ENCODE measurements around the gene NDUFB7. TPM values are rescaled to one million over a fixed set of nuclear protein-coding genes. Genes with fewer than 3 reads are reported as not detected.

NDUFB7 gene
- total and polyA plus RNA-seq, 2 experiments from 2014 or later: 289 to 463 TPM

- TF ChIP-seq CTCF (conservative IDR thresholded peaks at IDR 0.05; ENCODE audit: low read depth in 2 of 2) (no peak), POLR2AphosphoS5 (IDR thresholded peaks at IDR 0.05; ENCODE audit: low read depth) (no peak), ZNF114 (CRISPR knock-in tag; IDR thresholded peaks at IDR 0.05) (no peak), NANOG (IDR thresholded peaks at IDR 0.05; ENCODE audit: borderline replicate concordance) (no peak), ETS1 (IDR thresholded peaks at IDR 0.05) (no peak), CREB1 (CRISPR knock-in tag; IDR thresholded peaks at IDR 0.05; ENCODE audit: low read depth) (no peak), EZH2phosphoT487 (IDR thresholded peaks at IDR 0.05; ENCODE audit: unreplicated experiment) (no peak), JUNB (IDR thresholded peaks at IDR 0.05; ENCODE audit: unreplicated experiment) (no peak)
These were observed 27.8 kb upstream of the NDUFB7 start (continued) for GRCh38 chr19:14599548-14600147.

- peaks cover 14% of the 10 kb centered on the region for H3K27me3 Mint-ChIP-seq (ENCODE audit: insufficient read depth, low read depth, poor library complexity)
- TF ChIP-seq ZNF331 (CRISPR knock-in tag; IDR thresholded peaks at IDR 0.05; ENCODE audit: low read depth): no peak
- no peak for TF ChIP-seq ZNF114 (CRISPR knock-in tag; IDR thresholded peaks at IDR 0.05)
- TF ChIP-seq ETS1 (IDR thresholded peaks at IDR 0.05): no peak
- TF ChIP-seq STAT1 (IDR thresholded peaks at IDR 0.05; ENCODE audit: unreplicated experiment): no peak
- TF ChIP-seq EZH2 (IDR thresholded peaks at IDR 0.05; ENCODE audit: low read depth, unreplicated experiment): no peak
- TF ChIP-seq REST (IDR thresholded peaks at IDR 0.05; ENCODE audit: unreplicated experiment): no peak
- TF ChIP-seq JUNB (IDR thresholded peaks at IDR 0.05; ENCODE audit: unreplicated experiment): no peak
- no peak for TF ChIP-seq NANOG (IDR thresholded peaks at IDR 0.05; ENCODE audit: borderline replicate concordance)
These were observed 23.7 kb upstream of the NDUFB7 start for GRCh38 chr19:14595558-14595957.

More at GRCh38 chr19:14595558-14595957, 23.7 kb upstream of the NDUFB7 start:
- DNase-seq (ENCODE audit: low spot score): no peak
- no peak for ATAC-seq
- H3K27ac ChIP-seq (ENCODE audit: low read depth): no peak overlapping the region
- H3K27ac Mint-ChIP-seq: no peak overlapping the region
- peaks cover 27% of the 10 kb centered on the region for H3K36me3 Mint-ChIP-seq (ENCODE audit: low read depth)
- H3K36me3 ChIP-seq (ENCODE audit: insufficient read depth): no peaks in the 10 kb centered on the region
- peaks cover 97% of the 10 kb centered on the region for H3K9me3 Mint-ChIP-seq
- no peaks in the 10 kb centered on the region for H4K20me1 ChIP-seq (replicated peaks; ENCODE audit: insufficient read depth)
- H3K4me2 ChIP-seq: no peak overlapping the region
- no peaks in the 10 kb centered on the region for H3K27me3 ChIP-seq (ENCODE audit: insufficient read depth)
- H2AFZ ChIP-seq: no peak overlapping the region
- no peaks in the 10 kb centered on the region for H3K4me1 ChIP-seq (ENCODE audit: insufficient read depth)
- no peak overlapping the region for H3K4me3 ChIP-seq
- H3K79me2 ChIP-seq (replicated peaks; ENCODE audit: insufficient read depth): no peaks in the 10 kb centered on the region
- no peak overlapping the region for H3K4me3 Mint-ChIP-seq
- no peaks in the 10 kb centered on the region for H3K9me2 ChIP-seq (ENCODE audit: insufficient read depth)
- no peaks in the 10 kb centered on the region for H3K4me1 Mint-ChIP-seq
- no peaks in the 10 kb centered on the region for H3F3A ChIP-seq (replicated peaks; ENCODE audit: low read depth)

Data from GM23338 (cell line).